ENCODE data around the gene AOC3.
A peak's percentile ranks its signal among the peaks of the same experiment; 100 is the strongest.

Gene AOC3

GRCh38 chr17:42832213-42832933 lies 18.6 kb upstream of the AOC3 start:
- no peak for DNase-seq (ENCODE audit: low read depth)
- TF ChIP-seq, protein P1, sequence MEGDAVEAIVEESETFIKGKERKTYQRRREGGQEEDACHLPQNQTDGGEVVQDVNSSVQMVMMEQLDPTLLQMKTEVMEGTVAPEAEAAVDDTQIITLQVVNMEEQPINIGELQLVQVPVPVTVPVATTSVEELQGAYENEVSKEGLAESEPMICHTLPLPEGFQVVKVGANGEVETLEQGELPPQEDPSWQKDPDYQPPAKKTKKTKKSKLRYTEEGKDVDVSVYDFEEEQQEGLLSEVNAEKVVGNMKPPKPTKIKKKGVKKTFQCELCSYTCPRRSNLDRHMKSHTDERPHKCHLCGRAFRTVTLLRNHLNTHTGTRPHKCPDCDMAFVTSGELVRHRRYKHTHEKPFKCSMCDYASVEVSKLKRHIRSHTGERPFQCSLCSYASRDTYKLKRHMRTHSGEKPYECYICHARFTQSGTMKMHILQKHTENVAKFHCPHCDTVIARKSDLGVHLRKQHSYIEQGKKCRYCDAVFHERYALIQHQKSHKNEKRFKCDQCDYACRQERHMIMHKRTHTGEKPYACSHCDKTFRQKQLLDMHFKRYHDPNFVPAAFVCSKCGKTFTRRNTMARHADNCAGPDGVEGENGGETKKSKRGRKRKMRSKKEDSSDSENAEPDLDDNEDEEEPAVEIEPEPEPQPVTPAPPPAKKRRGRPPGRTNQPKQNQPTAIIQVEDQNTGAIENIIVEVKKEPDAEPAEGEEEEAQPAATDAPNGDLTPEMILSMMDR (conservative IDR thresholded peaks at IDR 0.05; ENCODE audit: control insufficient read depth, insufficient read depth, low read depth, low read length) = no peak
- H3K4me3 ChIP-seq (ENCODE audit: control insufficient read depth, low read depth, low read length) = peak overlapping the region; percentile 81

GRCh38 chr17:42832934-42833766 lies 17.8 kb upstream of the AOC3 start, which contains the start of gene PSME3:
Gene PSME3, plus strand, starts transcription at chr17:42833397. Its CDS starts 235 bp downstream, at chr17:42833632.
- TF ChIP-seq, protein P1 (conservative IDR thresholded peaks at IDR 0.05; ENCODE audit: control insufficient read depth, insufficient read depth, low read depth, low read length) = no peak
- DNase-seq (ENCODE audit: low read depth) = peak; percentile 87
- peak within 1 kb of the TSS; percentile 81 for H3K4me3 ChIP-seq (ENCODE audit: control insufficient read depth, low read depth, low read length)

- TF ChIP-seq, protein P1 (conservative IDR thresholded peaks at IDR 0.05; ENCODE audit: control insufficient read depth, insufficient read depth, low read depth, low read length) = no peak
- H3K4me3 ChIP-seq (ENCODE audit: control insufficient read depth, low read depth, low read length) = peak overlapping the region; percentile 81
- no peak for DNase-seq (ENCODE audit: low read depth)
Observed at GRCh38 chr17:42833767-42834422, 17.1 kb upstream of the AOC3 start.

GRCh38 chr17:42835732-42836131 lies 15.3 kb upstream of the AOC3 start:
- no peak overlapping the region for H3K4me3 ChIP-seq (ENCODE audit: control insufficient read depth, low read depth, low read length)
- no peak for DNase-seq (ENCODE audit: low read depth)
- TF ChIP-seq, protein P1 (conservative IDR thresholded peaks at IDR 0.05; ENCODE audit: control insufficient read depth, insufficient read depth, low read depth, low read length) = no peak

DNA sequence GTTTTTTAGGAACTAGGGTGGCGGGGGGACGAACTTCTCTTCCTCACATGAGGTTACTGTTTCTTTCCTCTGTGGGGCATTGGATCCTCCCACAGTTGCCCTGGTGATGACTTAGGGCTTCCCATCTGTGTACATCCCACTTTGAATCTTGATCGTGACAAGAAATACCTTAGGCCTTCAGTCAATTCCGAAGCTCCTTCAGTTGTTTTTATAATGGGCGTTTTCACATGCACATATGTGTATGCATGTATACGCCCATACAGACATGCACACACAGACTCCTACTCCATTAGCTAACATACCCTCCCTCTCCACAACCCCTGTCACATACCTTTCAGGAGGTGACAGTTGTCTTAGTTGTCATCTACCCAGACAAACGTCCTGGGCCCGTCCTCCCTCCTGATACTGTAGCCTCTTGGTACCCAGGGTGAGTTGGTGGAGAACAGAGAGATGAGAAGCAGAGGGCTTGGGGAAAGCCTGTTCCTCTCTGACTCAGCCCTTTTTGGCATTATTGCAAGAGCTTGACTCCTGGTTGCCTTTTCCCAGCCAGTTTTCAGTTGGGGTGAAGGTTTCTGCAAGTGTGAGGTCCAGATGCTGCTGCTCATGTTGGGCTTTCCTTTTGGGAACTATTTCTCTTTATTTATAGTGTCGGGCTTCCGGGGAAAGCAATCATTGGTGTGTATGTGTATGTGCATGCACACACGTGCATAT lies 8.9 kb upstream of the AOC3 start:
- TF ChIP-seq, protein P1 (conservative IDR thresholded peaks at IDR 0.05; ENCODE audit: control insufficient read depth, insufficient read depth, low read depth, low read length) = no peak
- DNase-seq (ENCODE audit: low read depth) = peak; percentile 72
- no peak overlapping the region for H3K4me3 ChIP-seq (ENCODE audit: control insufficient read depth, low read depth, low read length)

DNA sequence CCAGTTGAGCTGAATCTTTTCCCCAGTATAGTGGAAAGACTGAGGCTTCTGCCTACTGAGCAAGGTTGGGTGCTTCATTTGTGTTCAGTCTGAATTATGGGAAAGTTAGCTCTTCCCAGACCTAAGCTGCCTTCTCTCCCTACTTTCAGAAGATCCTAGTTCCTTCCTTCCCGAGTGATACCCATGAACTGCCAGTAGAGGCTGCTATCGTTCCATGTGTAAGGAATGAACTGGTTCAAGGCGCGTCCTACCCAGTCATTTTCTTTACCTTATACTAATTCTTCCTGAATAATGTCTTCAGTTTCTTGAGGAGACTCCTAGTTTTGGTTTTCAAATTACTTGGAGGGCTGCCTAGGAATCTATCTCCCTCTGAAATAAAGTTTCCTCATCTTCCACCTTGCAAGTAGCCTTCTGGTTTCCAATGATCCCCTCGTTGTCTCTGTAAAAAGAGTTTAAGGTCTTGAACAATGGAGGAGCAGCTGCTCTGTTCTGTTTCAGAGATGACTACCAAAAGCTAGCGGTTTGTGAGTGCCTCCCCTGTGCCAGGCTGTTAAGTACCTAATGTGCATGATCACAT lies 7.6 kb upstream of the AOC3 start:
- TF ChIP-seq, protein P1 (conservative IDR thresholded peaks at IDR 0.05; ENCODE audit: control insufficient read depth, insufficient read depth, low read depth, low read length) = peak; percentile 100
- DNase-seq (ENCODE audit: low read depth) = peak; percentile 80
- H3K4me3 ChIP-seq (ENCODE audit: control insufficient read depth, low read depth, low read length) = no peak overlapping the region

Measured in fibroblast of mammary gland (primary cell).